Left hindlimb (tissue), 1 donor: ENCODE results near the gene KCNQ2.

ENCODE experiments used
- DNase-seq: peaks from one replicate; pipeline ENCODE4 v3.0.0-alpha.2; 2018

KCNQ2 gene

DNA sequence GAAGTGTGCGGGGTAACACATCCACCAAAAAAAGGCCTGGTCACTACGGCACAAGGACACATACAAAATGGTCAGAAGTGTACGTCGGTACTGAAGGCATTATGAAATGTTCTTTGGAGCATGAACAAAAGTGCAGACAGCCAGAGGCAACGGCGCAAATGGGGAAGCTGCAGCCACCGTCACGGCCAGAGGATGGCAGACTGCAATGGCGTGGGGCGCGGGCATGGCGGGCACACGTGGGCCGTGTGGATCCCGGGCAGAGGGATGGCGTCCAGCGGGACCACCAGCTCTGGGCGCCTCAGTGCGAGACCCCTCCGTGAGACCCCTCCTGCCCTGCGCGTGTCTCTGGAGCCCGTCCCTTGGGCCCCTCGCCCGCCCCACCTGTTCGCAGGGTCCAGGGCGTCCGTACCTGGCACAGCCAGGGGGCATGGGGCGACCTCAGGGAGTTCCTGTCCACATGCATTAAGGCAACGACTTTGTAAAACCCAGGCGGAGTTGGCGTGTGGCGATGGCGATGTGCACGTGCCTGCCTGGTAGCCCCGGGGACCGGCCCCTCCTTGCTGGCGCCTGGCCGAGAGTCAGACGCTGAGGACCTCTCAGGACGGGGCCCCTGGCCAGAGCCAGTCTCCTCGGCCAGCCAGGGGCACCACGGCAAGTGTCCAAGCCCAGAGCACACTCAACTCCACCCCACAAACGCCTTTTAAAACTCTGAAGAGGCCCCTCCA lies 71.8 kb downstream of the KCNQ2 start:
- DNase-seq: no peak

DNA sequence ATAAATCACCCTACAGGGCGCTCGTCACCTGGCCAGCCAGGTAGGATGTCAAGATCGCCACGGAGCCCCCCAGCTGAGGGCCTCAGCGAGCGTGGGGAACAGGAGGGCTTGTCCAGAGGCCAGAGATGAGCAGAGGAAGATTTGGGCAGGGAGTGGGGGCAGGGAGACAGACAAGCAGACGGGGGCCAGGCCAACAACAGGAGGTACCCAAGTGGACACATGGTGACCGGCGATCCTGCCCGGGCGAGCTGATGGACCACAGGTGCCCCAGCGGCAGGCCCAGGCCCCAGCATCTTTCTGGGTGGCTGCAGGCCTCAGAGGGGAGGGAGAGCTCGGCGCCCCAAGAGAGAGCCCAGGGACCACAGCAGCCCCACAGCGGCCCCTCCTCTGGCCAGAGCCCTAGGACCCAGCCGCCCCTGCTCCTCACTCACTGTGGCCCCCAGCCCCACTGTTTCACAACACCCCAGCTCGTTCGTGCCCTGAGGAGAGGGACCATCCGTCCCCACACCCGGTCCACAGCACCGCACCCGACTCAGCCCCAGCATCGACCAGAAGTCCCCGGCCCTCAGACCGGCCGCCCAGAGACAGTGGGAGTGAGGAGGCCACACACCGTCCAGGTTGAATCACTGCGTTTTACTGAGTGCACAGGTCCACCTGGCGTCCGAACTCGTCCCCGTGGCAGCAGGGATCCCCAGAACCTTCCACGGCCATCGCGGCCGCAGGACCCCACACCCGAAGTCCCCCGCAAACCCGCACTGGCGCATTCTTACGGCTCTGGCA lies 72.7 kb downstream of the KCNQ2 start:
- DNase-seq: no peak

DNA sequence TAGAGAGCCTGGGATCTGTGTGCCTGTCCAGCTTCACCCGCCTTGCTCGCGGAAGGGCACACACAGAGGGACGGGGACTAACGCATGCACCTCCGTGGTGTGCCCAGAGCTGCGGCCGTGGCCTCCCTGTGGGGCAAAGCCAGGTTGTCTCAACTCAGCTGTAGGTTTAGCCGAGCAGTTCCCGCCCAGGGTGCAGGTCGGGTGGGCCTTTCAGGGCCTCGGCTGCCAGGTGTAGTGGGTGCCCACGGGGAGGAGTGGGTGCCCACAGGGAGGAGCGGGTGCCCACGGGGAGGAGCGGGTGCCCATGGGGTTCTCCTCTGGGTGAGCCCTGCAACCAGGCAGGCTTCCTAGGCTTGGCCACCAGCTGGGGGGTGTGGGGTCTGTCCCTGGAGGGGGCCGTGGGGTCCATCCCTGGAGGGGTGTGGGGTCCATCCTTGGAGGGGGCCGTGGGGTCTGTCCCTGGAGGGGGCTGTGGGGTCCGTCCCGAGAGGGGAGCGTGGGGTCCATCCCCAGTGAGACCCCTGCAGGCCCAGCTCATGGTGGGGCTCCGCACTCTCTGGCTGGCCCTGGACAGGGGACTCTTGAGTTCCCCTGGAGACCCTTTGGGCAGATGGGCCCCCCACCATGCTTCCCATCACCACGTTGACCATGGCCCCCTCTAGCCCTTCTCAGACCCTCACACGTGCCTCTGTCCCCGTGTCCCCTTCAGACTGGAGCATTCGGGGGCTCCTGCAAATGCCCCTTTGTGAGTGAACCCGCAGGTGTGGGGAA lies 73.5 kb downstream of the KCNQ2 start:
- no peak for DNase-seq

DNA sequence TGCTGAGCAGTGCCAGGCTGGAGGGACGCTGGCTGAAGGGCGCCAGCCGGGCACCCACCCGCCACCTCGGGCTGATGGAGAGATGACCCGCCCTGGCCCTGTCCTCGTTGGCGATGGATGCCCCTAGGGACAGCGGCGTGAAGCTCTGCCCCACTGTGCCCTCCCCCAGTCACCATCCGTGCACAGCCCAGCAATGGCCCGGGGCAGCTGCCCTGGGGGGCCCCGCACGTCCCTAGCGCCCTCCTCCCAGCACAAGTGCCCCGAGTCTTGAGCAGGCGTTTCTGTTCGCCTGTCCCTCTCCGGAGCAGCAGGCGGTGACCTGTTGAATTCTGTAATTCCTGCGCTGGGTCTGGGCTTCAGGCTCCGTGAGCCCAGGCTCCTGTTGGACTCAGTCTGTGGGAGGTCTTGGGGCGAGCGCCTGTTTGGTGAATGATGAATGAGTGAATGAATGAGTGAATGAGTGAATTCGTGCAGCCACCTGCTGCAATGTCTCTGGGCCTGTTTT lies 74.5 kb downstream of the KCNQ2 start:
- DNase-seq: peak; percentile 14

DNA sequence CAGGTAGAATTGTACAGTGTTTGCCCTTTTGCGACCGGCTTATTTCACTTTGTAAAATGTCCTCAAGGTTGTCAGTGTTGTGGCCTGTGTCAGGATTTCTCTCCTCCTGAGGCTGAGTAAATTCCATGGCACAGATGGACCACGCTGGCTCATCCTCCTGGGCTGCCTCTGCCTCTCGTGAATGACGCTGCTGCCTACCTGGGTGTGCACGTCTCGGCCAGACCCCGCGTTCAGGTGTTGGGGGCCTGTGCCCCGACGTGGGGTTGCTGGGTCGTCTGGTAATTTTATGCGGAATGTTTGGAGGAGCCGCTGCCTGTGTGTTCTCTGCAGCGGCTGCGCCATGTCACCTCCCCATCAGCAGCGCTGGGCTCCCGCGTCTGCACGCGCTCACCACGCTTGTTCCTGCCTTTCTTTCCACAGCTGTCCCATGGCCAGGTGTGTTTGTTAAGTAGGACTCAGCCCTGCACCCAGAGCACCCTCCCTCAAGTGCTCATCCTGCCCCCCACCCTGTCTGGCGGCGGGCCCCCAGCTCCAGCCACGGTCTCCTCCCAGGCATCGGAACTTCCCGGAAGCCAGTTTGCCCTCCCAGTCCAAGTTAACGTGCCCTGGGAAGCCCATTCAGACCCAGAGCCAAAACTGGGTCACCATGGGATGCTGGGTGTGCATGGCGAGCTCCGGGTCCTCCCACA lies 75.2 kb downstream of the KCNQ2 start:
- DNase-seq: peak; percentile 10

DNA sequence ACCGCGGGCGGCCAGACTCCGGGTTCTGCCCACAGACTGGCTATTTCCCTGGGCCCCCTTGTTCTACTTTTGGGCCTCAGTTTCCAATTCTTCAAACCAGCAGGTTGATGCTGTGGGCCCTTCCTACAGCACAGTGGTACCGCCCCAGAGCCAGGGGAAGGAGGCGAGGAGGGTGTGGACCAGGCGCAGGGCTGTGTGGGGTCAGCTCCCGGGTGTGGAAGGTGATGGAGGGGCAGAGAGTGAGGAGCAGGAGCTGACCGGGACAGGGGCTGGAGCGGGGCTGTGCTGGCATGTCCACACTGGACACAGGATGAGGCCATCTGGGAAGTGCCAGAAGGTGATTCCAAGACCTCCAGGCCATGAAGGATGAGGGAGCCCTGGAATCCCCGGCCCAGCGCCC lies 76.2 kb downstream of the KCNQ2 start:
- DNase-seq: peak; percentile 21

DNA sequence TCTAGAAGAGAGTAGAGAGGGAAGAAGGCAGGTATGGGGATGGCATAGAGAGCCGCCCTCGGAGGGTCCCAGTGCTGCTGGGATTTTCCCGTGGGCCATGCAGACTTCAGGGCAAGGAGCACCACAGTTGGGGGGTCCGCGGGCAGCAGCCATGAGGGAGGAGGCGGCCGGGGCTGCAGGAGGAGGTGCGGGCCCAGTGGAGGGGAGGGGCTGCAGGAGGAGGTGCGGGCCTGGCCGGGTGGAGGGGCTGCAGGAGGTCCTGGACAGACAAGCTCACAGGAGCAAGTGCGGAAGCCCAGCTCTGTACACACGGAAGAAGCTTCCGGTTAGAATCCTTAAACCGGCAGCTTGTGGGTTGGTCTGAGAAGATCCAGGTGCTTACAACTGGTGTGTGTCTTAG lies 76.7 kb downstream of the KCNQ2 start:
- DNase-seq: peak; percentile 31

DNA sequence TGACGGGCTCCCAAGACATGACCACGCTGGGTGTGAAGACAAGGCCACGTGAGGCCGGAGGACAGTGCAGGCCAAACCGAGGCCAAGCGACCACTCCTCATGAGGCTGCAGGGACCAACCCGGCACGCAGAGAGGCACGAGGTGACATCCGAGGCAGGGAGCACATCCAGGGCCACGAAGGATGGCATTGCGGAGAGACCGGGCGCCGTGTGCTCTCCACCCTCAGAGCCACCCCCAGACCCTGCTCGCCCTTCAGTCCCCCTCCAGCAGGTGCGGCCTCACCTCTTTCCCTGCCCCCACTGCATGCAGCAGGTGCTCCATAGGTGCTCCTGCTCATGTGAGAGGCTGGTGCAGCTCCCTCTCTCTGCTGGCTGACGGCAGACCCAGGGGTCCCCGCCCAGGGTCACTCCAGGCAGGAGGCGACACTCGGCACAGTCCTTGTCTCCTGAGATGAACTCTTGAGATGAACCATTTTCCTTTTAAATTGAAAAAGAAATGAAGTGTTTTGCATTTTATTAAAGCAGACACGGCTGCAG lies 77.5 kb downstream of the KCNQ2 start:
- DNase-seq: peak; percentile 17

DNA sequence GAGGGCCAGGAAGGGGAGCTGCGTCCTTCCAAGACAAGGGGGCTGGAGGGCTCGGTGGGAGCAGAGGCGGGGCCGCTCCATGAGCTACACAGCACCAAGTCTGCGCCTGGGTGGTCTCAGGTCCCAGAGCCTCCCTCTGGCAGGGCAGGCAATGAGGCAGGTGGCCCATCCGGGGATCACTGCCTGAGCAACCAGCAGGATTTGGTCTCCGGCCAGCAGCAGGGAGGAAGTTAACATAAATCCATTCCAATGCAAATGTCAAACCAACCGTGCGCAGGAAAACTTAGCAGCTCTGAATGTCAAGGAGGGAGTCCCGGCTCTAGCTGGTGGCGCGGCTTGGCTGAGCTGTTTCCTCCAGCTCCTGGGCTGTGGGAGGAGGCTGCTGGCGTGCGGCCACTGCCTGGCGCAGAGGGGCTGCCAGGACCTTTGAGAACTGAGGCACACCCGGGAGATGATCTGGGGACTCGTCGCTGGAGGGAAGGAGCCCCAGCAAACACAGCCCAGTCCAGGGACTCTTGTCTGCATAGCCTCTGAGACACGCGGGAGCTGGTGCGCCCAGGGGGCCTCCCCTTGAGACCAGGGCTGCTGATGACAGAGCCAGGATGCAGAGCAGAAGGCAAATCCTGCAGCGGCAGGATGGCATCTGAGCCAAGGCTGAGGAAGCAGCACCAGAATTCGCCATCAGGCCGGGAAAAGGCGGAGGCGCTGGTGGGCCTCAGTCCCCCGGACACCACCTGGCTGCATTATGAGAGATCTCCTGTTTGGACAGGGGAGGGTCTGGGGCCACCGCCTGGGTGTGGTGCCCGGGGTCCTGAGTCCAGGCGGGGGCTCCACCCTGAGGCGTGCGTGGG lies 78.2 kb downstream of the KCNQ2 start:
- DNase-seq: peak; percentile 39

DNA sequence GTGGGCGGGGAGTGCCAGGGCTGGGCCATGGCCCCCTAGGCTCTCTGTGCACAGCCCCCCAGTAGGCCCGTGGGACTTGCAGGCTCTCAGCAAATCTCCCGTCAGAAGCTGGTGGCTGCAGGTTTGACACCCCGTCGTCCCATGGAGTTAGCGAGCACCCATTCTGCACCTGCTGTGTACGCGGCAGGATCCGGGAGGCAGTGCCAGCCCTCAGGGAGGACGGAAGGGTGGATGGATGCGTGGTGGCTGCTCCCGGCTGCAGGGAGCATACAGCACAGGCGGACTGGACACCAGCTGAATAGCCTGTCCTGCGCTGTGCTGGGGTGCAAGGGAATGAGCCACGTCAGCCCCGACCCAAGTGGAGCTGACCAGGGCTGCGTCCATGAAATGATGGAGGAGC lies 78.9 kb downstream of the KCNQ2 start:
- DNase-seq: peak; percentile 30

DNA sequence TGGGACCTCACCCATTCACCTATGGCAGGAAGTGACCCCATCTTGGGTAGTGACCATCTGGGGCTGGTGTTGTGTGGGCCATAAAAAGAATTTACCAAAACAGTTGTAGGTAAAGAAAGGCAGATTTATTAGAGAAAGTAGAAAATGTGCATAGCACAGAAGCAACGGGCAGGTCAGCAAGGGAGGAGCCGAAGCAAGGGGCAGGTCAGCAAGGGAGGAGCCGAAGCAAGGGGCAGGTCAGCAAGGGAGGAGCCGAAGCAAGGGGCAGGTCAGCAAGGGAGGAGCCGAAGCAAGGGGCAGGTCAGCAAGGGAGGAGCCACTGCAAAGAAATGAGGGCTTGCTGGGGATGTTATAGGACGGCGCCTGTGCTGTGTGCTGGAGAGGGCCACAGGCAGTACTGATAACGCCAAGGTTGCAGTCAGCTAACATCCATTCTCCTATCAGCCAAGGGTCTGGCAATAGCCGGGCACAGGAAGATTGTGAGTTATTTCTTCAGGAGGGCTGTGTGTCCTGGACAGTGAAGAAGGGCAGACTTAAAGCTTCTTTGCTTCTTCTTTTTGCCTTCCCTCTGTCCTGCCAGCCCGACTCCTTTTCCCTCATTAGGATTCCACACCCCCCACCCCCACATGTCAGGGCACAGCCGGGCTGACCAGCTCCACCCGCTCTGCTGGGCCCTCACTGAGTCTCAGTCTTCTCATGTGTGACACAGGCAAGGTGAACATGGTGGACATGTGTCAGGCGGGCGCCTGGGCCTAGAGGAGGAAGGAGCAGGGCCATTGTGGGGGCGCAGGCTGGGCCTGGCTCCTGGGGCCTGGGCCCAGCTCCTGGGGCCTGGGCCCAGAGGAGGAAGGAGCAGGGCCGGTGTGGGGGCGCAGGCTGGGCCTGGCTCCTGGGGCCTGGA lies 79.7 kb downstream of the KCNQ2 start:
- DNase-seq: no peak

DNA sequence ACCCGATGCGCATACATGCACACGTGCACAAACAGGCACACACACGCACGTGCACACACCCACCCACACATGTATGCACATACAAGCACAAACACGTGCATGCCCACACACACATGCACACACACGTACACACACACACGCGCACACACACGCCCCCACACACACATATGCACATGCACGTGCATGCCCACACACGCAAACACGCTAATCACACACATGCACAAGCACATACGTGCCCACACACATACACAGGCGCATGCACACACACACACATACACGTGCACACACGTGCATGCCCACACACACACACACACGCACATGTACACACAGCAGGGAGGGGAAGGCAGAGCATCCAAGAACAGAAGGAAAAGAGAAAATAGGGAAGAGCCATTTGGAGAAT lies 84.5 kb downstream of the KCNQ2 start:
- DNase-seq: no peak

DNA sequence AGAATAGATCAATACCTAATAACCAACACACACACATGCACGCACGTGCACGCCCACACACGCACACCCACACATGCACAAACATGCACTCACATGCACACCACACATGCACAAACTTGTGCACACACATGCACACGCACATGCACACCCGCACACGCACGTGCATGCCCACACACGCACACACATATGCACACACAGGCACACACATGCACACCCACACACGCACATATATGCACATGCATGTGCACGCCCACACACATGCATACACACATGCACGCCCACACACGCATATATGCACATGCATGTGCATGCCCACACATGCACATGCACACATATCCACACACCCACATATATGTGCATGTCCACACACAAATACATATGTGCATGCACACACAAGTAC lies 85.1 kb downstream of the KCNQ2 start:
- DNase-seq: no peak

DNA sequence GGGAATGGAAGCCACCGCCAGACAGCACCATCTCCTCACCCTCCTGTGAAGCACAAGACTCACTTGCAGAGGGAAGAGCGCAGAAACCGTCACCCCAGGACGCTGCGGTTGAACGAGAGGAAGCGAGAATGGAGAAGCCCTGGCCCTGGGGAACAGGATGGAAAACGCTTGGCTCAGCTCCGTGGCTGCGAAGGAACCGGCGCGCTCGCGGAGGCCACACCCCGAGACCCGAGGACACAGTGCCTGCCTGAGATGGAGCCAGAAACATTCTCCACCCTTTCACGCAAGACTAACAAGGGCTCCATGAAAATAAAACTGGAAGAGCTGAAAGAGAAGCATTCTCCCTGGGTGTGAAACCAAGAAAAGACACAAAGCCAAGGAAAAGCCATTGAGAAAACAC lies 86.0 kb downstream of the KCNQ2 start:
- no peak for DNase-seq

DNA sequence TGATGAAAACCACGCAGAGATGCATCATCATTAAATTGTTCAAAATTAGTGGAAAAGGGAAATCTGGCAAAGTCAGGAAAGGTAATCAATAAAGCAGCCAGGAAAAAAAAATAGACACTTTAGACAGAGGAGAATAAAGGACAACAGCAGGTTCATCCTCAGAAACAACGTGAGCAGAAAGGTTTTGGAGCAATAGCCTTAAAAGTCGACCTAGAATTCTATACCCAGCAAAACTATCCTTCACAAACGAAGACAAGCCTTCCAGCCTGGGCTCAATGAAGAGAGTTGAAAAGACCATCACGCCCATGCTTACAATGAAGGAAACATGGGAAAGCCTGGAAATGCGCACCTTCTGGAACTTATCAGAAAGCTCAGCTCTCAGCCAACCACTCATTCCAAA lies 86.6 kb downstream of the KCNQ2 start:
- no peak for DNase-seq

DNA sequence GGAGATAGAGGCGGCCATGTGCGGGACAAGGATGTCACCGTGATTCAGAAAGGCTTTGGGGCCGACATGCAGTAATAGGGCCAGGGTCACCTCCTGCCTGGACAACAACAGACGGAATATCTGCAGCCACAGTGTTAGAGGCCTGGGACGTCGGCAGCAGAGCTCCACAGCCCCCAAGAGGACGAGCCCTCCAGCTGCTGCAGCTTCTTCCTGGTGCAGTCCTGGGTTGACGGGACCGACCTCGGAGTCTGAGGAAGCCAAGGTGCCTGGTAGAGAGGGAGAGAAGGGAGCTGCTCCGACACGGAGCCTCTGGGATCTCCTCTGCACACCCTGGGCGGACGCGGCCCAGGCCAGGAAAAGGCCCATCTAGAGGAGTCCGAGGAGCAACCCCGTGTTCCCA lies 88.1 kb downstream of the KCNQ2 start:
- DNase-seq: no peak

DNA sequence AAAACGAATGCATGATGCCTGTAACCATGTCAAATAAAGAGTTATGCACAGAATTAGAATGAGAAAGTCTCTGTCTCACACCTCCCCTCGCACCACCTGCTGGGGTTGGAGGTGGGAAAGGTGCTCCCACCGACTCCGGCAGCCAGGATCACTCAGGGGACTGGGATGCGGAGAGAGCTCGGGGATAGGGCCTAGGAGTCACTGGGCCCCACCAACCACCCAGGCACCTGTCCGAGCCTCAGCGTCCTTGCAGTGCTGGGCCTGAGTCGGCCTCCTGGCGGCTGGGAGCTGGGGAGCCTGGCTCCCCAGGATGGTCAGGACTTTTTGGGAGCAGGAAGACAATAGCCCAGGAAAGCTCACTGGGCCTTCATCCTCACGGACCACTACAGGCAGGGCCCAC lies 88.9 kb downstream of the KCNQ2 start:
- peak; percentile 13 for DNase-seq

DNA sequence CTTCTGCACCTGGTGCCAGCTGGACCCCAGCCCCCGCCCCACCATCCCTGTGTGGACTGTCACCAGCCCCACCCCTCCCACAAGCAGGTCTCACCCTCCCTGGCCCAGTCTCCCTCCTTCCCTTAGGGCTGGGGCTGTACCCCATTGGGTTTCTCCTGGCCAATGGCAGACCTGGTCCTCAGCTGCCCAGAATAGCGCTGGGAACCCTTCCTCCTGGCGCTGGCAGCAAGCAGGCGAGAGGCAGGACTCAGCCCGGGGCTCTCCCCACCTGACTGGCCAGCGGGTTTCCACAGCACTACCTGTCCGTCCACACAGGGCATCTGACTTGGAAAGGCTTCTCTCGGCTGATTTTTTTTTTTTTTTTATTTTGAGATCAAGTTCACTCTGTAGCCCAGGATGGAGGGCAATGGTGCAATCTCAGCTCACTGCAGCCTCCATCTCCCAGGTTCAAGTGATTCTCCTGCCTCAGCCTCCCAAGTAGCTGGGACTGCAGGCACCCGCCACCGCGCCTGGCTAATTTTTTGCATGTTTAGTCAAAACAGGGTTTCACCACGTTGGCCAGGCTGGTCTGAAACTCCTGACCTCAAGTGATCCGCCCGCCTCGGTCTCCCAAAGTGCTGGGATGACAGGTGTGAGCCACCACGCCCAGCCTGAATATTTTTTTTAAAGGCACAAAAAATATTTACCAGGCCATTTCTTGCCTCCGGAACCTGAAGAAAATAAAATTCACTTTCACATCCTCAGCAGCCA lies 89.7 kb downstream of the KCNQ2 start:
- DNase-seq: no peak

DNA sequence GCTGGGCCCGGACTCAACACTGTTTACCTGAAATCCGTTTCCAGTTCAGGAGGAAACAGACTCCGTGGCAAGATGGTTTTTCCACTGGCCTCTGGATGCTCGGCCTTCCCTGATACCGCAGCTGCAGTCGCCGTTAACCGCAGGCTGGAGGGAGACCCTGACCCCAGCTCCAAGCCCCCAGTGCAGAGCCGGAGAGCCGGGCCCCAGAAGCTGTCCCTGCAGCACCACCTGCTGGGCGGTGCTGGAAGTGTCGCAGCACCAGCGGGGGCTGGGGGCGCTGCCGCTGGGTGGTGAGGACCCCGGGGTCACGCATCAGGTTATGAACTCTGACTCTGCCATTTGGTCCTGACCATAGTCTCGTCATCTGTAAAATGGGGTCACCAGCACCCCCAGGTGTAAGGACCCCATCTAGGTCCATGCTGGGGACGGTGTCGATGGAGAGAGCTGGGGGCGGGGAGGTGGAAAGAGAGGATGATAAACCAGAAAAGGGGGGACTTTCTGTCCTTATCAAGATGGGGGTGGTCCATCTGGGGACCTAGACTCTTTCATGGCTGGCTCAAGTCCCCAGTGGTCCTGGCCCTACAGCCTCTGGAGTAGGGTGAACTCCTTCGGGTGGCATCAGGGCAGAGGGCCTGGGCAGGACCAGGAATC lies 90.5 kb downstream of the KCNQ2 start:
- peak; percentile 47 for DNase-seq
